ENCODE results near the gene OLFML3.
"Not testable (repeated sequence)": the region's sequence is repeated elsewhere in the genome, so short reads cannot be mapped to it uniquely, and the experiment has no call there.

OLFML3 gene

GRCh38 chr1:114015075-114015474, 35.8 kb downstream of the OLFML3 start:
- 100% methylated on average over 2 of the region's 2 CpGs for WGBS (ENCODE audit: insufficient coverage)
- H3K9me3 ChIP-seq (ENCODE audit: control extremely low read depth in 1 of 5, control insufficient read depth in 4 of 5, insufficient read depth in 2 of 5, low read depth in 1 of 5, low read length in 4 of 5), result no peaks in the 10 kb centered on the region
- H3K4me3 ChIP-seq (ENCODE audit: control insufficient read depth in 1 of 7, extremely low read depth in 1 of 7, insufficient read depth in 4 of 7, low read depth in 2 of 7, low read length in 6 of 7), result no peak overlapping the region
- no peaks in the 10 kb centered on the region for H3K4me1 ChIP-seq (ENCODE audit: control extremely low read depth in 1 of 4, control insufficient read depth in 4 of 4, insufficient read depth in 4 of 4, low read length in 3 of 4)
- no peak overlapping the region for H3K27ac ChIP-seq (ENCODE audit: insufficient read depth in 1 of 2, low read depth in 1 of 2, low read length in 2 of 2, poor library complexity in 1 of 2, severe bottlenecking in 2 of 2)
- DNase-seq, result no peak
- no peaks in the 10 kb centered on the region for H3K36me3 ChIP-seq (ENCODE audit: control insufficient read depth in 4 of 4, insufficient read depth in 4 of 4, low read length in 3 of 4)
- peaks cover 0 to 3% (median 2%) of the 10 kb centered on the region in 5 experiments for H3K27me3 ChIP-seq (replicated peaks in 2 of 5; ENCODE audit: control insufficient read depth in 4 of 5, insufficient read depth in 5 of 5, low read length in 4 of 5)
- ChIA-PET CTCF (no interaction called here), POLR2A (no interaction called here)

GRCh38 chr1:114019724-114020123, 40.5 kb downstream of the OLFML3 start:
- H3K27ac ChIP-seq (ENCODE audit: insufficient read depth in 1 of 2, low read depth in 1 of 2, low read length in 2 of 2, poor library complexity in 1 of 2, severe bottlenecking in 2 of 2); H3K9me3 ChIP-seq (ENCODE audit: control extremely low read depth in 1 of 5, control insufficient read depth in 4 of 5, insufficient read depth in 2 of 5, low read depth in 1 of 5, low read length in 4 of 5); DNase-seq; CTCF ChIA-PET; H3K4me3 ChIP-seq (ENCODE audit: control insufficient read depth in 1 of 7, extremely low read depth in 1 of 7, insufficient read depth in 4 of 7, low read depth in 2 of 7, low read length in 6 of 7); POLR2A ChIA-PET; H3K36me3 ChIP-seq (ENCODE audit: control insufficient read depth in 4 of 4, insufficient read depth in 4 of 4, low read length in 3 of 4); H3K4me1 ChIP-seq (ENCODE audit: control extremely low read depth in 1 of 4, control insufficient read depth in 4 of 4, insufficient read depth in 4 of 4, low read length in 3 of 4); H3K27me3 ChIP-seq (replicated peaks in 2 of 5; ENCODE audit: control insufficient read depth in 4 of 5, insufficient read depth in 5 of 5, low read length in 4 of 5): not testable (repeated sequence)
- WGBS (ENCODE audit: insufficient coverage), result 100% methylated on average over 3 of the region's 3 CpGs

GRCh38 chr1:114021665-114022099, 42.4 kb downstream of the OLFML3 start:
- DNase-seq, result no peak
- Histone ChIP-seq H3K4me1 (ENCODE audit: control extremely low read depth in 1 of 4, control insufficient read depth in 4 of 4, insufficient read depth in 4 of 4, low read length in 3 of 4) (no peaks in the 10 kb centered on the region), H3K27ac (ENCODE audit: insufficient read depth in 1 of 2, low read depth in 1 of 2, low read length in 2 of 2, poor library complexity in 1 of 2, severe bottlenecking in 2 of 2) (no peak overlapping the region), H3K36me3 (ENCODE audit: control insufficient read depth in 4 of 4, insufficient read depth in 4 of 4, low read length in 3 of 4) (no peaks in the 10 kb centered on the region), H3K4me3 (ENCODE audit: control insufficient read depth in 1 of 7, extremely low read depth in 1 of 7, insufficient read depth in 4 of 7, low read depth in 2 of 7, low read length in 6 of 7) (no peak overlapping the region), H3K9me3 (ENCODE audit: control extremely low read depth in 1 of 5, control insufficient read depth in 4 of 5, insufficient read depth in 2 of 5, low read depth in 1 of 5, low read length in 4 of 5) (no peaks in the 10 kb centered on the region), H3K27me3 (replicated peaks in 2 of 5; ENCODE audit: control insufficient read depth in 4 of 5, insufficient read depth in 5 of 5, low read length in 4 of 5) (peaks cover 0 to 2% (median 0%) of the 10 kb centered on the region in 5 experiments)
- POLR2A ChIA-PET, result interaction anchor here (0.6 kb wide), 1 partner anchor 371 kb away, joined by 3 read pairs; no protein-coding TSS in a partner anchor
- 93% methylated on average over 4 of the region's 4 CpGs for WGBS (ENCODE audit: insufficient coverage)
- CTCF ChIA-PET, result interaction anchor here (0.6 kb wide), 1 partner anchor 16 kb away, joined by 3 read pairs; no protein-coding TSS in a partner anchor

GRCh38 chr1:114022877-114023276, 43.6 kb downstream of the OLFML3 start:
- CTCF ChIA-PET, result no interaction called here

GRCh38 chr1:114023377-114023776, 44.1 kb downstream of the OLFML3 start:
- CTCF ChIA-PET, result no interaction called here
- no peaks in the 10 kb centered on the region for H3K4me1 ChIP-seq (ENCODE audit: control extremely low read depth in 1 of 4, control insufficient read depth in 4 of 4, insufficient read depth in 4 of 4, low read length in 3 of 4)
- no peak overlapping the region for H3K27ac ChIP-seq (ENCODE audit: insufficient read depth in 1 of 2, low read depth in 1 of 2, low read length in 2 of 2, poor library complexity in 1 of 2, severe bottlenecking in 2 of 2)
- peaks cover 0 to 2% (median 0%) of the 10 kb centered on the region in 5 experiments for H3K27me3 ChIP-seq (replicated peaks in 2 of 5; ENCODE audit: control insufficient read depth in 4 of 5, insufficient read depth in 5 of 5, low read length in 4 of 5)
- no peaks in the 10 kb centered on the region for H3K36me3 ChIP-seq (ENCODE audit: control insufficient read depth in 4 of 4, insufficient read depth in 4 of 4, low read length in 3 of 4)
- H3K9me3 ChIP-seq (ENCODE audit: control extremely low read depth in 1 of 5, control insufficient read depth in 4 of 5, insufficient read depth in 2 of 5, low read depth in 1 of 5, low read length in 4 of 5), result no peaks in the 10 kb centered on the region
- DNase-seq, result no peak
- 100% methylated on average over 3 of the region's 6 CpGs for WGBS (ENCODE audit: insufficient coverage)
- POLR2A ChIA-PET, result no interaction called here
- no peak overlapping the region for H3K4me3 ChIP-seq (ENCODE audit: control insufficient read depth in 1 of 7, extremely low read depth in 1 of 7, insufficient read depth in 4 of 7, low read depth in 2 of 7, low read length in 6 of 7)

More at GRCh38 chr1:114022877-114023276, 43.6 kb downstream of the OLFML3 start:
- Histone ChIP-seq H3K9me3 (ENCODE audit: control extremely low read depth in 1 of 5, control insufficient read depth in 4 of 5, insufficient read depth in 2 of 5, low read depth in 1 of 5, low read length in 4 of 5) (no peaks in the 10 kb centered on the region), H3K4me1 (ENCODE audit: control extremely low read depth in 1 of 4, control insufficient read depth in 4 of 4, insufficient read depth in 4 of 4, low read length in 3 of 4) (no peaks in the 10 kb centered on the region), H3K4me3 (ENCODE audit: control insufficient read depth in 1 of 7, extremely low read depth in 1 of 7, insufficient read depth in 4 of 7, low read depth in 2 of 7, low read length in 6 of 7) (no peak overlapping the region), H3K27me3 (replicated peaks in 2 of 5; ENCODE audit: control insufficient read depth in 4 of 5, insufficient read depth in 5 of 5, low read length in 4 of 5) (peaks cover 0 to 2% (median 0%) of the 10 kb centered on the region in 5 experiments), H3K36me3 (ENCODE audit: control insufficient read depth in 4 of 4, insufficient read depth in 4 of 4, low read length in 3 of 4) (no peaks in the 10 kb centered on the region), H3K27ac (ENCODE audit: insufficient read depth in 1 of 2, low read depth in 1 of 2, low read length in 2 of 2, poor library complexity in 1 of 2, severe bottlenecking in 2 of 2) (no peak overlapping the region)
- no peak for DNase-seq
- POLR2A ChIA-PET, result no interaction called here
- WGBS (ENCODE audit: insufficient coverage), result 96% methylated on average over 2 of the region's 2 CpGs

- Histone ChIP-seq H3K36me3 (ENCODE audit: control insufficient read depth in 4 of 4, insufficient read depth in 4 of 4, low read length in 3 of 4) (no peaks in the 10 kb centered on the region), H3K27me3 (replicated peaks in 2 of 5; ENCODE audit: control insufficient read depth in 4 of 5, insufficient read depth in 5 of 5, low read length in 4 of 5) (peaks cover 0 to 2% (median 0%) of the 10 kb centered on the region in 5 experiments), H3K27ac (ENCODE audit: insufficient read depth in 1 of 2, low read depth in 1 of 2, low read length in 2 of 2, poor library complexity in 1 of 2, severe bottlenecking in 2 of 2) (no peak overlapping the region), H3K4me1 (ENCODE audit: control extremely low read depth in 1 of 4, control insufficient read depth in 4 of 4, insufficient read depth in 4 of 4, low read length in 3 of 4) (no peaks in the 10 kb centered on the region), H3K4me3 (ENCODE audit: control insufficient read depth in 1 of 7, extremely low read depth in 1 of 7, insufficient read depth in 4 of 7, low read depth in 2 of 7, low read length in 6 of 7) (no peak overlapping the region), H3K9me3 (ENCODE audit: control extremely low read depth in 1 of 5, control insufficient read depth in 4 of 5, insufficient read depth in 2 of 5, low read depth in 1 of 5, low read length in 4 of 5) (no peaks in the 10 kb centered on the region)
- WGBS (ENCODE audit: insufficient coverage), result 100% methylated on average over 2 of the region's 6 CpGs
- ChIA-PET CTCF (interaction anchor here (0.7 kb wide), 1 partner anchor 9 kb away, joined by 3 read pairs; no protein-coding TSS in a partner anchor), POLR2A (interaction anchor here (0.6 kb wide), 1 partner anchor 597 kb away, joined by 3 read pairs; no protein-coding TSS in a partner anchor)
- DNase-seq, result no peak
Observed at GRCh38 chr1:114024049-114024448, 44.8 kb downstream of the OLFML3 start.

GRCh38 chr1:114025609-114026401, 46.5 kb downstream of the OLFML3 start:
- H3K27ac ChIP-seq (ENCODE audit: insufficient read depth in 1 of 2, low read depth in 1 of 2, low read length in 2 of 2, poor library complexity in 1 of 2, severe bottlenecking in 2 of 2), result no peak overlapping the region
- H3K36me3 ChIP-seq (ENCODE audit: control insufficient read depth in 4 of 4, insufficient read depth in 4 of 4, low read length in 3 of 4), result no peaks in the 10 kb centered on the region

More at GRCh38 chr1:114025609-114026401, 46.5 kb downstream of the OLFML3 start:
- Histone ChIP-seq H3K4me1 (ENCODE audit: control extremely low read depth in 1 of 4, control insufficient read depth in 4 of 4, insufficient read depth in 4 of 4, low read length in 3 of 4) (no peaks in the 10 kb centered on the region), H3K27me3 (replicated peaks in 2 of 5; ENCODE audit: control insufficient read depth in 4 of 5, insufficient read depth in 5 of 5, low read length in 4 of 5) (no peaks in the 10 kb centered on the region), H3K4me3 (ENCODE audit: control insufficient read depth in 1 of 7, extremely low read depth in 1 of 7, insufficient read depth in 4 of 7, low read depth in 2 of 7, low read length in 6 of 7) (no peak overlapping the region), H3K9me3 (ENCODE audit: control extremely low read depth in 1 of 5, control insufficient read depth in 4 of 5, insufficient read depth in 2 of 5, low read depth in 1 of 5, low read length in 4 of 5) (no peaks in the 10 kb centered on the region)
- WGBS (ENCODE audit: insufficient coverage), result 100% methylated on average over 1 of the region's 5 CpGs
- POLR2A ChIA-PET, result no interaction called here
- DNase-seq, result no peak
- CTCF ChIA-PET, result no interaction called here
